HL-60 (cell line): ENCODE results near the gene MAB21L3.

Source experiments
- DNase-seq, 2 experiments: peaks; one replicate each; pipeline ENCODE4 v3.0.0-alpha.2; 2010 to 2020; ENCODE audit warnings: low read depth in 1 of 2, low spot score in 1 of 2
- H3K27ac ChIP-seq: fragments of 250-450 bp; sonication (Bioruptor Pico); replicated peaks from 2 replicates; pipeline ENCODE4 v1.5.1; 2020; ENCODE audit warnings: mild to moderate bottlenecking, moderate library complexity
- H3K27me3 ChIP-seq: fragments of 250-450 bp; sonication (Bioruptor Pico); 2 replicates; pipeline ENCODE4 v1.5.1; 2021; ENCODE audit warnings: mild to moderate bottlenecking, moderate library complexity; ENCODE audit not compliant: insufficient read depth, poor library complexity, severe bottlenecking
- H3K4me3 ChIP-seq: replicated peaks from 2 replicates; pipeline ENCODE4 v1.5.1; 2011; ENCODE audit warnings: mild to moderate bottlenecking, control low read depth, low read length; ENCODE audit not compliant: insufficient read depth
- CTCF ChIP-seq: IDR thresholded peaks from one replicate; pipeline ENCODE4 v1.5.1; 2011; ENCODE audit warnings: low read length, control low read depth, inconsistent platforms; ENCODE audit not compliant: insufficient read depth
- GABPA ChIP-seq: IDR thresholded peaks from 2 replicates; pipeline ENCODE4 v1.6.1; 2012; ENCODE audit warnings: low read depth
- POLR2AphosphoS5 ChIP-seq: IDR thresholded peaks from 2 replicates; pipeline ENCODE4 v1.6.1; 2012; ENCODE audit warnings: low read depth
- REST ChIP-seq: IDR thresholded peaks from 2 replicates; pipeline ENCODE4 v1.6.1; 2012; ENCODE audit warnings: low read depth; ENCODE audit not compliant: insufficient replicate concordance
- SPI1 ChIP-seq: IDR thresholded peaks from 2 replicates; pipeline ENCODE4 v1.6.1; 2012; ENCODE audit warnings: low read depth, mild to moderate bottlenecking, borderline replicate concordance

Gene MAB21L3

GRCh38 chr1:116179419-116179818 lies 68.2 kb downstream of the MAB21L3 start:
- TF ChIP-seq CTCF (no peak), SPI1 (no peak), POLR2AphosphoS5 (no peak), GABPA (no peak), REST (no peak)
- H3K4me3 ChIP-seq = no peak overlapping the region

GRCh38 chr1:116179964-116180363 lies 68.8 kb downstream of the MAB21L3 start:
- TF ChIP-seq REST = no peak
- TF ChIP-seq POLR2AphosphoS5 = no peak
- TF ChIP-seq SPI1 = no peak
- no peak for TF ChIP-seq CTCF
- TF ChIP-seq GABPA = no peak
- Histone ChIP-seq H3K27ac (no peak overlapping the region), H3K27me3 (no peaks in the 10 kb centered on the region), H3K4me3 (no peak overlapping the region)
- no peak for DNase-seq

More at GRCh38 chr1:116179419-116179818, 68.2 kb downstream of the MAB21L3 start:
- no peaks in the 10 kb centered on the region for H3K27me3 ChIP-seq
- no peak for DNase-seq
- no peak overlapping the region for H3K27ac ChIP-seq

GRCh38 chr1:116182019-116182714 lies 71.0 kb downstream of the MAB21L3 start:
- Histone ChIP-seq H3K27me3 (no peaks in the 10 kb centered on the region), H3K27ac (no peak overlapping the region), H3K4me3 (no peak overlapping the region)
- TF ChIP-seq SPI1 (no peak), POLR2AphosphoS5 (no peak), CTCF (no peak), REST (no peak), GABPA (no peak)
- DNase-seq = no peak
